ENCODE data around the gene EFCC1. TPM values are rescaled to one million over a fixed set of nuclear protein-coding genes. Genes with fewer than 3 reads are reported as not detected.

The EFCC1 gene
- total and polyA plus RNA-seq, 2 of the 13 experiments (the other 11 are each of a cell fraction or from before 2014, with no cell fraction given) = not detected

GRCh38 chr3:128994581-128995546, 6.2 kb upstream of the EFCC1 start:
- 70% methylated on average over 13 of the region's 19 CpGs for WGBS (ENCODE audit: low lambda C conversion rate)
- BruUV-seq (replicated peaks) = no TSS peak

More at GRCh38 chr3:128994581-128995546, 6.2 kb upstream of the EFCC1 start:
- Histone ChIP-seq H3K4me3 (replicated peaks in 1 of 3; ENCODE audit: insufficient read depth in 1 of 3, low read depth in 2 of 3, low read length in 3 of 3) (no peak overlapping the region), H3K9ac (ENCODE audit: insufficient read depth, low read depth, low read length) (no peak overlapping the region), H4K20me1 (ENCODE audit: insufficient read depth, low read length) (no peaks in the 10 kb centered on the region), H3K27me3 (ENCODE audit: control insufficient read depth in 1 of 2, insufficient read depth in 2 of 2, low read length in 2 of 2) (peaks cover 3 to 38% of the 10 kb centered on the region in 2 experiments), H3K4me2 (ENCODE audit: low read depth, low read length) (no peak overlapping the region), H3K4me1 (ENCODE audit: insufficient read depth, low read length) (peaks cover 25% of the 10 kb centered on the region), H3K9me3 (ENCODE audit: low read length) (no peaks in the 10 kb centered on the region), H3K27ac (ENCODE audit: extremely low read length, insufficient read depth, low read length) (no peak overlapping the region), H2AFZ (ENCODE audit: low read length) (no peak overlapping the region), H3K79me2 (ENCODE audit: insufficient read depth, low read length) (no peaks in the 10 kb centered on the region), H3K36me3 (replicated peaks in 1 of 2; ENCODE audit: control insufficient read depth in 1 of 2, insufficient read depth in 2 of 2, low read length in 2 of 2) (no peaks in the 10 kb centered on the region; a peak in 1 of 5 replicates)
- ATAC-seq = no peak
- CTCF ChIA-PET (ENCODE audit: low intra/inter-chr PET ratio, low total read pairs) = no interaction called here
- no peak for TF ChIP-seq HINFP (CRISPR knock-in tag; IDR thresholded peaks at IDR 0.05; ENCODE audit: low read depth)
- no peak for TF ChIP-seq TEAD3 (CRISPR knock-in tag; optimal IDR thresholded peaks at IDR 0.05; ENCODE audit: borderline replicate concordance)
- no peak for TF ChIP-seq MAX (IDR thresholded peaks at IDR 0.05)
- no peak for TF ChIP-seq SOX13 (IDR thresholded peaks at IDR 0.05)
- no peak for TF ChIP-seq SOX13 (CRISPR knock-in tag; conservative IDR thresholded peaks at IDR 0.05 in 1 of 2, IDR thresholded peaks at IDR 0.05 in 1 of 2)
- TF ChIP-seq PBX3 (CRISPR knock-in tag; IDR thresholded peaks at IDR 0.05; ENCODE audit: borderline replicate concordance) = no peak
- TF ChIP-seq FOSL1 (CRISPR knock-in tag; IDR thresholded peaks at IDR 0.05; ENCODE audit: borderline replicate concordance) = no peak
- no peak for TF ChIP-seq E2F1 (CRISPR knock-in tag; IDR thresholded peaks at IDR 0.05)
- TF ChIP-seq ZNF251 (CRISPR knock-in tag; IDR thresholded peaks at IDR 0.05) = no peak
- TF ChIP-seq ZKSCAN1 (IDR thresholded peaks at IDR 0.05; ENCODE audit: low read length) = no peak
- TF ChIP-seq POLR2A (IDR thresholded peaks at IDR 0.05; ENCODE audit: insufficient read depth in 1 of 2, low read depth in 2 of 2, low read length in 2 of 2) = no peak
- TF ChIP-seq SALL1 (CRISPR knock-in tag; IDR thresholded peaks at IDR 0.05) = no peak
- TF ChIP-seq ZNF367 (CRISPR knock-in tag; IDR thresholded peaks at IDR 0.05; ENCODE audit: borderline replicate concordance) = no peak
- TF ChIP-seq STAG1 (CRISPR knock-in tag; IDR thresholded peaks at IDR 0.05) = no peak
- no peak for TF ChIP-seq NR0B2 (CRISPR knock-in tag; IDR thresholded peaks at IDR 0.05)
- no peak for TF ChIP-seq ZNF556 (CRISPR knock-in tag; IDR thresholded peaks at IDR 0.05; ENCODE audit: borderline replicate concordance)
- intact Hi-C loops (cut with micrococcal nuclease; ENCODE audit: unreplicated experiment) (no loop called here), in situ Hi-C loops (cut with HindIII; ENCODE audit: extremely low pct_ligation_motif_present, low pct_unique_long_range_greater_than_20kb) (no loop called here)
- POLR2A ChIA-PET = no interaction called here
- FAIRE-seq = no peak
- DNase-seq (ENCODE audit: low spot score) = no peak

All from HepG2 (cell line).